Breast epithelium (tissue), 4 donors: ENCODE measurements around the gene ARID5B. TPM values are rescaled to one million over a fixed set of nuclear protein-coding genes. Genes with fewer than 3 reads are reported as not detected.

Experiments used
- DNase-seq, 2 donors: peaks; one replicate each; pipeline ENCODE4 v3.0.0-alpha.2; 2019; ENCODE audit warnings: low spot score in 2 of 2
- H3K27ac ChIP-seq, 2 donors: fragments of 200-600 bp; sonication (generic) in 1 of 2; one replicate each; pipeline ENCODE4 v1.5.1; 2016 to 2019; ENCODE audit warnings: mild to moderate bottlenecking in 1 of 2
- H3K27me3 ChIP-seq, 2 donors: fragments of 200-600 bp; sonication (generic) in 1 of 2; one replicate each; pipeline versions ENCODE4 v1.5.1 to v1.6.0; 2017 to 2019; ENCODE audit warnings: control low read depth in 1 of 2, mild to moderate bottlenecking in 1 of 2
- H3K36me3 ChIP-seq: fragments of 200-600 bp; one replicate; pipeline ENCODE4 v1.5.1; 2019
- H3K4me1 ChIP-seq, 2 donors: fragments of 200-600 bp; sonication (generic); one replicate each; pipeline ENCODE4 v1.5.1; 2016 to 2019; ENCODE audit warnings: control low read depth in 1 of 2
- H3K4me3 ChIP-seq, 3 donors: fragments of 200-600 bp; sonication (generic); 1 replicate in 2 of 3; 2 replicates in 1 of 3; pipeline ENCODE4 v1.5.1; 2016 to 2019; ENCODE audit warnings: mild to moderate bottlenecking in 3 of 3, moderate library complexity in 2 of 3
- H3K9me3 ChIP-seq, 2 donors: fragments of 200-600 bp; sonication (generic) in 1 of 2; one replicate each; pipeline ENCODE4 v1.5.1; 2016 to 2019; ENCODE audit warnings: control low read depth in 1 of 2
- POLR2A ChIP-seq: fragments of 450-650 bp; IDR thresholded peaks from one replicate; pipeline ENCODE4 v1.6.1; 2016; ENCODE audit warnings: antibody characterized with exemption, mild to moderate bottlenecking, moderate library complexity
- POLR2AphosphoS5 ChIP-seq, 3 donors: sonication (generic); formaldehyde crosslinking; IDR thresholded peaks; one replicate each; pipeline ENCODE4 v1.6.1; 2017; ENCODE audit warnings: antibody characterized with exemption in 3 of 3
- intact Hi-C: fragments of 100-400 bp; cut with DNase I; formaldehyde crosslinking; loops from one replicate; pipeline ENCODE4 v1.15.1; 2023; ENCODE audit warnings: low total_unique reads
- total RNA-seq, 3 donors: library from RNA; depleted of rRNA; stranded (reverse); fragments of >200 nt; gene quantifications; one replicate each; pipeline ENCODE4 v1.1.0, GENCODE V29; 2016
- TF ChIP-seq, protein P1 (sequence below), 3 donors: fragments of 450-650 bp; IDR thresholded peaks; one replicate each; pipeline ENCODE4 v1.5.1; 2016 to 2017; ENCODE audit warnings: antibody characterized with exemption in 3 of 3, mild to moderate bottlenecking in 3 of 3, moderate library complexity in 3 of 3

ARID5B gene
- total RNA-seq, 3 donors from 2014 or later = 89.5 to 166 (median 125) TPM

DNA sequence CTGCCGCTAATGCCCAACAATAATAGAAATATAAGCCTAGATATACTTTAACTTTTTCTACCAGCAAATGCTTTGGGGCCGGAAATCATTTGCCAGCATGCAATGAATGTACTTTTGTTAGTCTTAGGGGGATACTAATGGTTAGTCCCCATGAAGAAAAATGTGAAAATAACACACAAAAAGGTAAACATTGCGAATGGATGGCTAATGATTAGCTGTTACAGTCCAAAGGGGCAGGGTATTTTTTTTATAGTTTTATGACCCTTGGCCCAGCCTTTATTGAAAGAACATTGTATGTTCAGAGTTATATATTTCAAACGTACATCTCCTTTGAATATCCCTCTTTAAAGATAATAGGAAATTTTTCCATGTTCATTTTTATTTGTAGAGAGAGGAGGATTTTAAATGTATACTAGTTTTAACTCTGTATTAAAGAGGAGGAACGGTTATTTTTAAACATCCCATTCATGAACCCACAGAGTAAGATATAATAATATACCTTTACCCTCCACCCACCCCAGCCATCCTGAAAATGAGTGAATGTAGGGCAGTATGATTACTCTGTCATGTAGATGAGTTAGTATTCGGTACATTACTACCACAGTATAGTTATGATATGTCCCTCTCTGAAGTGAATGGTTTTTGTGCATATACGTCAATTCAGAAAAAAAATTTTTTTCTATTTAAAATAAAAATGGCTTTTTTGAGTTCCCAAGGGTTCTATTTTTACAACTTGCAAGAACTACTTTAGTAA, 63.6 kb downstream of the ARID5B start:
- no peaks in the 10 kb centered on the region for H3K27me3 ChIP-seq
- H3K4me1 ChIP-seq = no peaks in the 10 kb centered on the region
- no peaks in the 10 kb centered on the region for H3K9me3 ChIP-seq
- intact Hi-C loops = no loop called here
- H3K4me3 ChIP-seq = no peak overlapping the region
- TF ChIP-seq POLR2A (no peak), POLR2AphosphoS5 (IDR thresholded peaks at IDR 0.05) (no peak)
- TF ChIP-seq, protein P1, sequence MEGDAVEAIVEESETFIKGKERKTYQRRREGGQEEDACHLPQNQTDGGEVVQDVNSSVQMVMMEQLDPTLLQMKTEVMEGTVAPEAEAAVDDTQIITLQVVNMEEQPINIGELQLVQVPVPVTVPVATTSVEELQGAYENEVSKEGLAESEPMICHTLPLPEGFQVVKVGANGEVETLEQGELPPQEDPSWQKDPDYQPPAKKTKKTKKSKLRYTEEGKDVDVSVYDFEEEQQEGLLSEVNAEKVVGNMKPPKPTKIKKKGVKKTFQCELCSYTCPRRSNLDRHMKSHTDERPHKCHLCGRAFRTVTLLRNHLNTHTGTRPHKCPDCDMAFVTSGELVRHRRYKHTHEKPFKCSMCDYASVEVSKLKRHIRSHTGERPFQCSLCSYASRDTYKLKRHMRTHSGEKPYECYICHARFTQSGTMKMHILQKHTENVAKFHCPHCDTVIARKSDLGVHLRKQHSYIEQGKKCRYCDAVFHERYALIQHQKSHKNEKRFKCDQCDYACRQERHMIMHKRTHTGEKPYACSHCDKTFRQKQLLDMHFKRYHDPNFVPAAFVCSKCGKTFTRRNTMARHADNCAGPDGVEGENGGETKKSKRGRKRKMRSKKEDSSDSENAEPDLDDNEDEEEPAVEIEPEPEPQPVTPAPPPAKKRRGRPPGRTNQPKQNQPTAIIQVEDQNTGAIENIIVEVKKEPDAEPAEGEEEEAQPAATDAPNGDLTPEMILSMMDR (IDR thresholded peaks at IDR 0.05) = no peak
- H3K27ac ChIP-seq = no peak overlapping the region
- H3K36me3 ChIP-seq = no peaks in the 10 kb centered on the region
- DNase-seq = no peak

DNA sequence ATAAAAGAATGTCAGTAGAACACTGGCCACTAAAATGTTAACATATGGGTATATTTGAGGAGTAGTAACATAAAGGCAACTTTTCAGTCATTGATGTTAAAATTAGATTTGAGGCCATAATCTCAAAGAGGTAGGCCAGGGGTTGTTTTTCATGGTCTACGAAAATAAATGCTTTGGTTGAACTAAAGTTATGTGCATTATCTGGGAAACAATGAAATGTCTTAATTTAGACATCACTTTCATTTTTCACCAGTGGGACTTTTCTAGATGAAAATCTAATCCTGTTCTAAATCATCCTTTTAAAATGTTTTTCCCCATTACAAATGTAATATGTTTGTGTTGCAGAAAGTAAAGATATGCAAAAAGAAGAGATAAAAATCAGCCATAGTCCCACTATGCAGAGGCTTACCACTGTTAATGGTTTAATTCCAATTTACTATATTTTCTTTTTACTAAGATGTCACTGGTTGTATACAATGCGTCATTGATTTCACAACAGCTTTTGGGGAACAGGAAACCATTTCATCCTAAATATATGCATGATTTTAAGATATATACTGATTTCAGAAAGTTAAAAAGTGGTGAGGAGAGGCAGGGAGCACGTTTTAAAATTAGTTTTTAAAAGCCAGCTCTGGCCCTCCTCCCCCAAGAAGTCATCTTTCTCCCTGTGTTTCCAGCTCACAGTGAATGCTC, 64.3 kb downstream of the ARID5B start:
- Histone ChIP-seq H3K36me3 (no peaks in the 10 kb centered on the region), H3K4me3 (no peak overlapping the region), H3K9me3 (no peaks in the 10 kb centered on the region), H3K27ac (no peak overlapping the region), H3K27me3 (no peaks in the 10 kb centered on the region), H3K4me1 (no peaks in the 10 kb centered on the region)
- intact Hi-C loops = no loop called here
- TF ChIP-seq POLR2A (no peak), POLR2AphosphoS5 (IDR thresholded peaks at IDR 0.05) (no peak)
- TF ChIP-seq, protein P1 (IDR thresholded peaks at IDR 0.05) = no peak
- no peak for DNase-seq

DNA sequence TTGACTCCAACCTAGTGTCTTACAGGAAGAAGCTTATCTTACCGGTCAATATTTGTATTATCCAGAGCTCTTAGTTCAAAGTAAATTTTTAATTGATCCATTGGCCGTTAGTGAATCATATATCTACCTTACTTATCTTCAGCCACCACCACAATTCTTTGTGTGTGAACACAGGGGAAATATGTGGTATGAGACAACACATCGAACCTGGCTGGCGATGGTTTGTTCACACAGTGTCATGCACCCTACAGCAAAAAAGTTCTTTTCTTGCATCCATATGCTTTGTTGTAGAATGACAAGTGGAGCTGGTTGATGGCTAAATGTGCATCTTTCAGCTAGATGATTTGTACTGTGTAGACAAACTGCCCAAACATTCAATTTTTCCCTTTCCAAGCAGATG, 65.8 kb downstream of the ARID5B start:
- Histone ChIP-seq H3K9me3 (no peaks in the 10 kb centered on the region), H3K27me3 (no peaks in the 10 kb centered on the region), H3K27ac (no peak overlapping the region), H3K4me3 (no peak overlapping the region), H3K36me3 (no peaks in the 10 kb centered on the region), H3K4me1 (no peaks in the 10 kb centered on the region)
- DNase-seq = no peak
- TF ChIP-seq POLR2AphosphoS5 (IDR thresholded peaks at IDR 0.05) (no peak), POLR2A (no peak)
- TF ChIP-seq, protein P1 (IDR thresholded peaks at IDR 0.05) = no peak
- intact Hi-C loops = no loop called here

DNA sequence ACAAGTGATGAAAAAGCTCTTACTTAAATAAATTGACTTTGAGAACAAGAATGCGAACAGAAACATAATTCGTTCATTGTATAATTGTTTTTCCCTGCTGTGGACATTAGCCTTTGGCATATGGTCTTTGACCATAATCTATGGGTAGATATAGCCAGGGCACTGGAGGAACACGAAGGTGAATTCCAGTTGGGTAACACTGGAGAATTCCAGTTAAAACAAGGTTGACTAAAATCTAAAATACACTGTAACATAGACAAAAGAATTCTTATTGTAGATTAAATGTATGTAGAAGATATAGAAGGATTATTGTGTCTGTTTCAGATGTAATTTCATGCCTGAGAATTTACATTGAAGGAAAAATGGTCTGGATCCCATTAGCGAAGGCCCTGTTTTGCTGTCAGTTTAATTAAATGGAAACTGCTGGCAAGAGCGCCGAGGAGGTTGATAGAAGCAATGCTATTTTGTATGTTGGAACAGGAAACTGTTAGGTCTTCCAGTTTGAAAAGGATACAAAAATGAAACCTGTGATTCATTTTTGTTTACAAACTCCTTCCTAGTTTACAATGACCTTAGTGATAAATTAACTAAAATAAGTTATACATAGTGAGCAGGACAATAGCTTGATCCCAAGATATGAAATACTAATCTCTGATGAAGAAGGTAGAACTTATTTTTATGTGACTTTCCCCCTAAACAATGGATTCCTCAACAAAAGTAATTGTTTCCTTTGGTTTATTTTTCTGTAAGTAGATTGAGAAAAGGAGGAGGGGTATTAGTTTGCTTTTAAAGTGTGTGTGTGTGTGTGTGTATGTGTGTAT, 68.9 kb downstream of the ARID5B start:
- no peak overlapping the region for H3K4me3 ChIP-seq
- peaks cover 0 to 4% of the 10 kb centered on the region in 2 donors for H3K4me1 ChIP-seq
- H3K36me3 ChIP-seq = no peaks in the 10 kb centered on the region
- intact Hi-C loops = no loop called here
- peak overlapping the region; percentile 65 to 71 for H3K27ac ChIP-seq
- no peak for DNase-seq
- no peak for TF ChIP-seq POLR2A
- no peak for TF ChIP-seq POLR2AphosphoS5 (IDR thresholded peaks at IDR 0.05)
- TF ChIP-seq, protein P1 (IDR thresholded peaks at IDR 0.05) = no peak
- H3K9me3 ChIP-seq = no peaks in the 10 kb centered on the region
- H3K27me3 ChIP-seq = no peaks in the 10 kb centered on the region

DNA sequence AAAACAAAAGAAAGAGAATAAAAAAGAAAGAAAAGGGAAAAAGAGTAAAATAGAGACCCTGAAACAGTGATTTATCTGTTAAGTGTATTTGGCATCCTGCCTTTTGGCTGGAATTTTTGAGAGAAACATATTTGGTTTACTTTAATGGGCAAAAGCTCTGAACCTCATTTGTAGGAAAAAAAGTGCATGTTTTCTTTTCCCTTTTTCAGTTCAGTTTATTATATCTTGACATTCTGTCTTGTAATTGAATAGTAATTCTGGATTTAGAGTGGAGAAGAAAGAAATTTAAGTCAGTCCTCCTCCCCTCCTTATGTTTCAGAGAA, 69.5 kb downstream of the ARID5B start:
- Histone ChIP-seq H3K4me3 (no peak overlapping the region), H3K36me3 (no peaks in the 10 kb centered on the region), H3K9me3 (no peaks in the 10 kb centered on the region), H3K27me3 (no peaks in the 10 kb centered on the region), H3K27ac (peak overlapping the region; percentile 65 to 71), H3K4me1 (peaks cover 0 to 4% of the 10 kb centered on the region in 2 donors)
- intact Hi-C loops = no loop called here
- DNase-seq = no peak
- TF ChIP-seq, protein P1 (IDR thresholded peaks at IDR 0.05) = no peak
- TF ChIP-seq POLR2AphosphoS5 (IDR thresholded peaks at IDR 0.05) (no peak), POLR2A (no peak)
